ENCODE data around the gene ITGAL. TPM values are rescaled to one million over a fixed set of nuclear protein-coding genes. Genes with fewer than 3 reads are reported as not detected.
"Not testable (repeated sequence)": the region's sequence is repeated elsewhere in the genome, so short reads cannot be mapped to it uniquely, and the experiment has no call there.

Gene ITGAL
- total and polyA plus RNA-seq, 3 donors from 2014 or later: 2.8 to 6.7 (median 5.0) TPM

- peaks cover 10% of the 10 kb centered on the region for H3K4me1 ChIP-seq
- intact Hi-C loops (cut with DNase I; ENCODE audit: low total_unique reads): no loop called here
- H3K4me3 ChIP-seq: no peak overlapping the region
- H3K9me3 ChIP-seq: no peaks in the 10 kb centered on the region
- H3K27ac ChIP-seq: no peak overlapping the region
- no peaks in the 10 kb centered on the region for H3K36me3 ChIP-seq (ENCODE audit: low read depth, missing control alignments)
- no peaks in the 10 kb centered on the region for H3K27me3 ChIP-seq
- WGBS, 2 donors: 51 to 62% methylated on average over 11 of the region's 11 CpGs
- TF ChIP-seq POLR2A (IDR thresholded peaks at IDR 0.05) (no peak), CTCF (IDR thresholded peaks at IDR 0.05) (no peak)
- no peak for DNase-seq
These were observed 49.5 kb downstream of the ITGAL start for GRCh38 chr16:30521873-30522641.

- WGBS, 2 donors: 84 to 87% methylated on average over 12 of the region's 12 CpGs
These were observed 50.3 kb downstream of the ITGAL start for GRCh38 chr16:30522702-30523463.

GRCh38 chr16:30523768-30524574 lies 51.4 kb downstream of the ITGAL start:
- Histone ChIP-seq H3K27ac (no peak overlapping the region), H3K27me3 (no peaks in the 10 kb centered on the region), H3K9me3 (no peaks in the 10 kb centered on the region), H3K4me3 (peak overlapping the region in 1 of 2 donors; percentile 12), H3K4me1 (peaks cover 16% of the 10 kb centered on the region), H3K36me3 (ENCODE audit: low read depth, missing control alignments) (no peaks in the 10 kb centered on the region)
- no peak for DNase-seq
- intact Hi-C loops (cut with DNase I; ENCODE audit: low total_unique reads): no loop called here
- TF ChIP-seq POLR2A (IDR thresholded peaks at IDR 0.05) (no peak), CTCF (IDR thresholded peaks at IDR 0.05) (no peak)
- WGBS, 2 donors: 61 to 67% methylated on average over 20 to 26 of the region's 26 CpGs

More at GRCh38 chr16:30522702-30523463, 50.3 kb downstream of the ITGAL start:
- H3K27me3 ChIP-seq; DNase-seq; H3K4me3 ChIP-seq; intact Hi-C loops (cut with DNase I; ENCODE audit: low total_unique reads); H3K36me3 ChIP-seq (ENCODE audit: low read depth, missing control alignments); H3K9me3 ChIP-seq; H3K27ac ChIP-seq: not testable (repeated sequence)
- peaks cover 14% of the 10 kb centered on the region for H3K4me1 ChIP-seq

GRCh38 chr16:30524575-30525568 lies 52.3 kb downstream of the ITGAL start:
- Histone ChIP-seq H3K36me3 (ENCODE audit: low read depth, missing control alignments) (no peaks in the 10 kb centered on the region), H3K4me1 (peaks cover 16% of the 10 kb centered on the region), H3K9me3 (no peaks in the 10 kb centered on the region), H3K27me3 (no peaks in the 10 kb centered on the region), H3K27ac (no peak overlapping the region), H3K4me3 (peak overlapping the region in 1 of 2 donors; percentile 12)
- 76 to 85% methylated on average over 28 to 55 of the region's 60 CpGs for WGBS, 2 donors
- TF ChIP-seq CTCF (IDR thresholded peaks at IDR 0.05) (no peak), POLR2A (IDR thresholded peaks at IDR 0.05) (no peak)
- intact Hi-C loops (cut with DNase I; ENCODE audit: low total_unique reads): no loop called here
- no peak for DNase-seq

Data from testis (tissue), 3 donors.